Activated gamma-delta T cell treated with anti-CD3 and anti-CD28 coated beads, Interleukin-2, amount 50 U/mL, for 16 hours (primary cell): ENCODE results near the gene POLR3H.
"Not testable (repeated sequence)": the region's sequence is repeated elsewhere in the genome, so short reads cannot be mapped to it uniquely, and the experiment has no call there.

Source experiments
- DNase-seq: peaks from one replicate; pipeline ENCODE4 v3.0.0-alpha.2; 2020; ENCODE audit warnings: low read depth

The POLR3H gene

GRCh38 chr22:41564563-41564962 is 20.3 kb upstream of the POLR3H start:
- DNase-seq: no peak

- DNase-seq: no peak
Observed at GRCh38 chr22:41563051-41563711, 18.9 kb upstream of the POLR3H start.

GRCh38 chr22:41562461-41562860 is 18.2 kb upstream of the POLR3H start:
- DNase-seq: no peak

- no peak for DNase-seq
Observed at GRCh38 chr22:41561788-41562187, 17.5 kb upstream of the POLR3H start.

GRCh38 chr22:41561335-41561734 is 17.1 kb upstream of the POLR3H start:
- DNase-seq: no peak

GRCh38 chr22:41560095-41560471 is 15.8 kb upstream of the POLR3H start:
- no peak for DNase-seq

GRCh38 chr22:41558241-41558630 is 14.0 kb upstream of the POLR3H start:
- DNase-seq: not testable (repeated sequence)

GRCh38 chr22:41557401-41558240 is 13.4 kb upstream of the POLR3H start:
- no peak for DNase-seq

GRCh38 chr22:41556561-41556960 is 12.3 kb upstream of the POLR3H start:
- no peak for DNase-seq

- no peak for DNase-seq
Observed at GRCh38 chr22:41555325-41555982, 11.2 kb upstream of the POLR3H start.

- no peak for DNase-seq
Observed at GRCh38 chr22:41551877-41552582, 7.8 kb upstream of the POLR3H start.

- no peak for DNase-seq
Observed at GRCh38 chr22:41550952-41551491, 6.8 kb upstream of the POLR3H start.

GRCh38 chr22:41548830-41549211 is 4.6 kb upstream of the POLR3H start:
- DNase-seq: no peak

GRCh38 chr22:41544671-41545476 is 604 bp upstream of the POLR3H start:
- DNase-seq: no peak

- DNase-seq: no peak
Observed at GRCh38 chr22:41542224-41542623, 2.0 kb downstream of the POLR3H start.

GRCh38 chr22:41541484-41541883 is 2.8 kb downstream of the POLR3H start:
- no peak for DNase-seq

GRCh38 chr22:41540365-41540764 is 3.9 kb downstream of the POLR3H start:
- DNase-seq: no peak

GRCh38 chr22:41540006-41540315 is 4.3 kb downstream of the POLR3H start:
- no peak for DNase-seq

GRCh38 chr22:41539146-41540005 is 4.9 kb downstream of the POLR3H start:
- DNase-seq: no peak

- DNase-seq: no peak
Observed at GRCh38 chr22:41538583-41538982, 5.7 kb downstream of the POLR3H start.

- no peak for DNase-seq
Observed at GRCh38 chr22:41537203-41537602, 7.1 kb downstream of the POLR3H start.
